B cell (primary cell): Measurements from ENCODE around the gene CC2D2A. TPM values are rescaled to one million over a fixed set of nuclear protein-coding genes. Genes with fewer than 3 reads are reported as not detected.

Experiments used
- ATAC-seq: fragments of 200-7000 bp; cut with Tn5 transposase; one replicate; pipeline ENCODE4 v1.10.0; 2021; ENCODE audit warnings: low read depth, mild to moderate bottlenecking, moderate number of reproducible peaks, moderate library complexity
- CTCF ChIA-PET: fragments of 350-600 bp; sonication (Branson Sonifier 250); formaldehyde crosslinking; loops from one replicate; lab custom pipeline; 2021; ENCODE audit warnings: antibody characterized with exemption, inconsistent platforms; lab: Charles Lee
- POLR2A ChIA-PET: fragments of 350-600 bp; sonication (Branson Sonifier 250); formaldehyde crosslinking; loops from one replicate; lab custom pipeline; 2021; ENCODE audit warnings: antibody characterized with exemption; lab: Charles Lee
- DNase-seq: peaks from one replicate; pipeline ENCODE4 v3.0.0; 2013
- H2AFZ ChIP-seq: 2 replicates; pipeline ENCODE4 v1.6.1; 2012; ENCODE audit warnings: mild to moderate bottlenecking, low read depth, low read length; ENCODE audit not compliant: insufficient read depth, poor library complexity, severe bottlenecking
- H3K27ac ChIP-seq, 2 donors: 1 replicate in 1 of 2; 2 replicates in 1 of 2; pipeline ENCODE4 v1.5.1; 2012 to 2013; ENCODE audit warnings: low read length in 2 of 2, mild to moderate bottlenecking in 2 of 2, moderate library complexity in 1 of 2
- H3K27me3 ChIP-seq, 4 experiments: fragments of 200-600 bp in 1 of 4; sonication (generic) in 1 of 4; replicated peaks in 1 of 4; 1 replicate in 2 of 4; 2 replicates in 2 of 4; pipeline versions ENCODE4 v1.6.1 to v1.7.0; 2013 to 2016; ENCODE audit warnings: low read length in 3 of 4, mild to moderate bottlenecking in 2 of 4, mixed read lengths in 1 of 4, moderate library complexity in 1 of 4; ENCODE audit not compliant: insufficient read depth in 4 of 4, control insufficient read depth in 3 of 4; ENCODE audit errors: control extremely low read depth in 1 of 4
- H3K36me3 ChIP-seq, 2 experiments: replicated peaks in 1 of 2; 1 replicate in 1 of 2; 2 replicates in 1 of 2; pipeline versions ENCODE4 v1.6.1 to v1.7.1; 2013; ENCODE audit warnings: low read length in 1 of 2; ENCODE audit not compliant: insufficient read depth in 2 of 2, control insufficient read depth in 1 of 2; ENCODE audit errors: control extremely low read depth in 1 of 2, extremely low read depth in 1 of 2
- H3K4me1 ChIP-seq, 2 donors: fragments of 200-600 bp in 1 of 2; sonication (generic) in 1 of 2; 1 replicate in 1 of 2; 2 replicates in 1 of 2; pipeline versions ENCODE4 v1.5.1 to v1.6.1; 2013 to 2017; ENCODE audit warnings: low read length in 2 of 2; ENCODE audit not compliant: control insufficient read depth in 2 of 2, insufficient read depth in 2 of 2
- H3K4me2 ChIP-seq: replicated peaks from 2 replicates; pipeline ENCODE3; 2012; ENCODE audit warnings: mild to moderate bottlenecking, low read depth, low read length; ENCODE audit not compliant: poor library complexity, severe bottlenecking
- H3K4me3 ChIP-seq, 5 experiments: fragments of 200-600 bp in 1 of 5; sonication (generic) in 1 of 5; 1 replicate in 3 of 5; 2 replicates in 2 of 5; pipeline versions ENCODE4 v1.5.1 to v1.7.0; 2011 to 2016; ENCODE audit warnings: low read length in 4 of 5, mild to moderate bottlenecking in 4 of 5, low read depth in 2 of 5, control low read depth in 1 of 5, moderate library complexity in 1 of 5; ENCODE audit not compliant: insufficient read depth in 1 of 5; ENCODE audit errors: control extremely low read depth in 1 of 5, extremely low read depth in 1 of 5
- H3K79me2 ChIP-seq: fragments of 200-600 bp; sonication (generic); one replicate; pipeline ENCODE4 v1.6.0; 2016; ENCODE audit warnings: low read length; ENCODE audit not compliant: control insufficient read depth, insufficient read depth
- H3K9ac ChIP-seq: fragments of 200-600 bp; sonication (generic); 2 replicates; pipeline ENCODE4 v1.6.1; 2017; ENCODE audit warnings: mild to moderate bottlenecking, low read length, moderate library complexity
- H3K9me3 ChIP-seq, 3 donors: one replicate each; pipeline versions ENCODE4 v1.6.1 to v1.7.1; 2013; ENCODE audit warnings: low read length in 2 of 3; ENCODE audit not compliant: control insufficient read depth in 2 of 3, insufficient read depth in 1 of 3; ENCODE audit errors: control extremely low read depth in 1 of 3
- H4K20me1 ChIP-seq: 2 replicates; pipeline ENCODE4 v1.6.0; 2012; ENCODE audit warnings: mild to moderate bottlenecking, low read length; ENCODE audit not compliant: insufficient read depth, control insufficient read depth, poor library complexity, severe bottlenecking
- H3K27ac Mint-ChIP-seq: one replicate; pipeline ENCODE4 v1.8.0; 2021; ENCODE audit warnings: mixed read lengths
- H3K27me3 Mint-ChIP-seq: one replicate; pipeline ENCODE4 v1.8.0; 2021; ENCODE audit warnings: mixed read lengths
- H3K4me1 Mint-ChIP-seq: one replicate; pipeline ENCODE4 v1.8.0; 2021; ENCODE audit warnings: mixed read lengths
- H3K4me3 Mint-ChIP-seq: one replicate; pipeline ENCODE4 v1.8.0; 2021; ENCODE audit warnings: mixed read lengths
- H3K9me3 Mint-ChIP-seq: one replicate; pipeline ENCODE4 v1.8.0; 2022; ENCODE audit warnings: mixed read lengths; ENCODE audit not compliant: insufficient read depth
- CTCF ChIP-seq: fragments of 200-600 bp; IDR thresholded peaks from one replicate; pipeline ENCODE4 v1.8.0; 2022; ENCODE audit warnings: antibody characterized with exemption, mild to moderate bottlenecking
- EZH2 ChIP-seq: IDR thresholded peaks from 2 replicates; pipeline ENCODE4 v1.6.1; 2012; ENCODE audit warnings: borderline replicate concordance, low read depth, mild to moderate bottlenecking, moderate library complexity, low read length; ENCODE audit not compliant: insufficient read depth, poor library complexity, severe bottlenecking
- WGBS: methylation state at CpG from one replicate; pipeline ENCODE4 v1.1.5; 2013; ENCODE audit warnings: missing lambda C conversion rate; ENCODE audit not compliant: insufficient coverage; 5-methylcytosine and 5-hydroxymethylcytosine counted together
- intact Hi-C: fragments of 100-400 bp; cut with micrococcal nuclease; formaldehyde crosslinking; loops from one replicate; pipeline ENCODE4 v1.10.0; 2022
- polyA plus RNA-seq: library from polyadenylated mRNA; depleted of rRNA; stranded (reverse); fragments of >200 nt; gene quantifications from 2 replicates; pipeline ENCODE4 v1.2.3, GENCODE V29; 2012
- total RNA-seq, 2 donors: library from RNA; stranded (reverse); fragments of 120-200 nt in 1 of 2; gene quantifications; 1 replicate in 1 of 2; 2 replicates in 1 of 2; pipeline versions ENCODE4 v1.2.3 to v1.2.4, GENCODE V29; 2013 to 2022

The CC2D2A gene
- total and polyA plus RNA-seq, 2 donors (not counting 1 experiment from before 2014, with no cell fraction given), result not detected

DNA sequence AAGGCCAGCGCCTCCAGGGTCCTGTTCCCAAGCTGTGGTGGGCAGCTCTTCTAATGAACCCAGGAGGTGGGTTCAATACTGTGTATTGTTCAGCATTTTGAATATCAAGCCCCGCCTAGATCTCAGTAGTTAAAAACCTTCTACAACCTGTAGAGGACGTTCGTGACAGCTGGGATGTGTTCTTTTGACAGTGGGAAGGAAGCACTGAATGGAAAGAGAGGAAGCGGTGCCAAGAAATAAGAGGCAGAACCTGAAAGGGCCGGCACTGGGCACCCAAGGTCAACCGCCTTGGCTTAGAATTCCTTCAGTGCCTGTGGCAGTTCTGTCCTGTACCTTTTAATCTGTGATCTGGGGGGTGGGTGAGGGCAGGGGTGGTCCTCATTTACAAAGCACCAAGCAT lies 73.1 kb downstream of the CC2D2A start:
- no peaks in the 10 kb centered on the region for H4K20me1 ChIP-seq
- H3K27ac Mint-ChIP-seq, result no peak overlapping the region

More for the DNA sequence above, 73.1 kb downstream of the CC2D2A start:
- Mint-ChIP-seq H3K4me3 (no peak overlapping the region), H3K9me3 (no peaks in the 10 kb centered on the region), H3K27me3 (no peaks in the 10 kb centered on the region), H3K4me1 (peaks cover 2% of the 10 kb centered on the region)
- Histone ChIP-seq H3K27ac (no peak overlapping the region), H3K27me3 (no peaks in the 10 kb centered on the region), H3K9ac (no peak overlapping the region), H3K4me3 (no peak overlapping the region), H3K9me3 (no peaks in the 10 kb centered on the region), H3K79me2 (no peaks in the 10 kb centered on the region), H3K4me1 (peaks cover 3 to 4% of the 10 kb centered on the region in 2 donors), H3K4me2 (no peak overlapping the region), H3K36me3 (no peaks in the 10 kb centered on the region), H2AFZ (no peak overlapping the region)
- ChIA-PET CTCF (no interaction called here), POLR2A (no interaction called here)
- no peak for ATAC-seq
- TF ChIP-seq CTCF (no peak), EZH2 (no peak)
- DNase-seq, result no peak
- intact Hi-C loops, result no loop called here
- WGBS, result 100% methylated on average over 2 of the region's 7 CpGs
